ENCODE measurements around the gene SEMA3E.

The SEMA3E gene

GRCh38 chr7:83347945-83348444 lies 300.9 kb downstream of the SEMA3E start:
- no peak for DNase-seq (ENCODE audit: low spot score)

GRCh38 chr7:83339907-83340306 lies 309.0 kb downstream of the SEMA3E start:
- no peak for DNase-seq (ENCODE audit: low spot score)

- no peak for DNase-seq (ENCODE audit: low spot score)
Measured at GRCh38 chr7:83338277-83338950, 310.5 kb downstream of the SEMA3E start.

- no peak for DNase-seq (ENCODE audit: low spot score)
Measured at GRCh38 chr7:83337050-83337449, 311.9 kb downstream of the SEMA3E start.

GRCh38 chr7:83326223-83326622 lies 322.7 kb downstream of the SEMA3E start:
- DNase-seq (ENCODE audit: low spot score): no peak

- DNase-seq (ENCODE audit: low spot score): no peak
Measured at GRCh38 chr7:83325083-83325482, 323.9 kb downstream of the SEMA3E start.

GRCh38 chr7:83324596-83324995 lies 324.3 kb downstream of the SEMA3E start:
- DNase-seq (ENCODE audit: low spot score): no peak

- no peak for DNase-seq (ENCODE audit: low spot score)
Measured at GRCh38 chr7:83321011-83321410, 327.9 kb downstream of the SEMA3E start.

- no peak for DNase-seq (ENCODE audit: low spot score)
Measured at GRCh38 chr7:83313931-83314330, 335.0 kb downstream of the SEMA3E start.

Data from D341Med (cell line).